Measurements from ENCODE around the gene STAC2.

Gene STAC2

DNA sequence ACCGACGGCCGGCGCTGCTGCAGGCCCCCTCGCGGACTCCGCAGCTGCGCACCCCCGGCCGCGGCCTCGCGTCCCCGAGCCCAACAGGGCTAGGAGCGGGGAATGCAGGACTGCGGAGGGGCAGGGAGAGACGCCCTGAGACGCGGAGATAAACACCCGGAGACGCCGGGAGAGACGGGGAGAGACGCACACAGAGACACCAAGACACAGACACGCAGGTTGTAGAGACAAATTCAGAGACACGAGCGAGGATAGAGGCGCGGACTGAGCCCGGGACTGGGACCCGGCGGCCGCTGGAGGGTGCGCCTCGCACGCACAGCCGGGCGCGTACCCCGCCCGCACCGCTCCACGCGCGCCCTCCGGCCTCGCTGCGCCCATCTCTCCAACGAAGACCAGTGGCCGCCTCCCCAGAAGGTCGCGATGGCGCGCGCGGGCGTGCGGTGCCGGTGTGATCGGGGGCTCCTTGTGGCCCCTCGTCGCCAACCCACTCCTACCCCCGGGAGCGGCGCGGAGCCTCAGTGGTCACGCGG is 902 bp downstream of the STAC2 start:
- no peak overlapping the region for H3K4me3 ChIP-seq (ENCODE audit: low read length)
- no peak for DNase-seq (ENCODE audit: low read depth)
- TF ChIP-seq CTCF (conservative IDR thresholded peaks at IDR 0.05; ENCODE audit: low read depth, low read length): no peak

DNA sequence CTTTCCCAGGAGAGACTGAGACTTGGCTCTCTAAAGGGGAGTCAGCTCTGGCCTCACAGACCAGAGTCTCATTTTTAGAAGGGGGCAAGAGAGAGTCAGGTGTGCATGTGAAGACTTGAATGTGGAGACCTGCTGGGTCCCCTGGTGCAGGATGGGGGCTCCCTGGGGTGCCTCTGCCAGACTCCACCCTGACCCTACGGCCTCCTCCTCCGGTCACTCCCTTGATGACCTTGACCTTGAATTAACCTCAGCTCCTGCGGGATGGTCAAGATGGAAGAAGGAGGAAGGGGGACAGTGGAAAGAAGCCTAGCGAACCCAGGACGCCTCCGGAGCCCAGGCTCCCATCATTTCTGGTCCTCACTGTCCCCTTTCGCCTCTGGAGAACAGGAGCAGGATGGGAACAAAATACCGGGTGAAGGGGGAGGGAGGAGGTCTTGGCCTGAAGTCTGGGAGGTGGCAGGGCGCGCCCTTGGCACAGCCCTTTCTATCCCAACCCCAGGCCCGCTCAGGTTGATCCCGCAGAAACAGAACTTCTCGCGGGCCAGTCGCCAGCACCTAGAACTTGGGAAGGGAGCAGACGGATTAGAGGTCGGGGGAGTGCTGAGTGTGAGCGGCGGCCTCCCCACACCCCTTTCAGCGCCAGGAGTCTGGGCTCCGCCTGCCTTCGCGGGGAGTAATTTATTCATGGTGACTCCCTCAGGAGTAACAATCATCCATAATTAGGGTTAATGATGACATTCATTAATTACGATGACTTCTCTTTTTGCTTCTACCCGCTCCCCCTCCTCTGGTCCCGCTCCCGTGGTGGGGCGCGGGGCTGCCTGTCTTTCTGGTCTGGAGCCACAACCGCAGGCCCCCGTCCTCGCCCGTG is 1.6 kb downstream of the STAC2 start:
- no peak overlapping the region for H3K4me3 ChIP-seq (ENCODE audit: low read length)
- TF ChIP-seq CTCF (conservative IDR thresholded peaks at IDR 0.05; ENCODE audit: low read depth, low read length): no peak
- DNase-seq (ENCODE audit: low read depth): no peak

- TF ChIP-seq CTCF (conservative IDR thresholded peaks at IDR 0.05; ENCODE audit: low read depth, low read length): no peak
- no peak overlapping the region for H3K4me3 ChIP-seq (ENCODE audit: low read length)
- DNase-seq (ENCODE audit: low read depth): no peak
Observed at GRCh38 chr17:39222866-39223834, 2.6 kb downstream of the STAC2 start.

GRCh38 chr17:39222151-39222550 is 3.6 kb downstream of the STAC2 start:
- no peak for DNase-seq (ENCODE audit: low read depth)
- H3K4me3 ChIP-seq (ENCODE audit: low read length): no peak overlapping the region
- no peak for TF ChIP-seq CTCF (conservative IDR thresholded peaks at IDR 0.05; ENCODE audit: low read depth, low read length)

DNA sequence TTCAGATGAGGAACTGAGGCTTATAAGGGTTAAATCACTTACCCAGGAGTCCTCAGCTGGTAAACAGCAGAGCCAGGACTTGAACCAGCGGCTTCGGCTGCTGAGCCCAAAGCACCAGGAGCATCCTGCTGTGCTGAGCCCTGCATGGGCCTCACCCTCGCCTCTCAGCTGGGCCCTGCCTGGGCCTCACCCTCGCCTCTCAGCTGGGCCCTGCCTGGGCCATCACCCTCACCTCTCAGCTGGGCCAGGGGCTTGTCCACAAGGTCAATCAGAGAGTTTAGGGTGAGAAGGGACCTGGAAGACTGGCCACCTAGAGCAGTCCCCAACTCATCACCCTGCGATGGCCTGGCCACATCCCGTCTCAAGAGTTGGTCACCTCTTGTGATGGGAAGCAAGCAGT is 4.2 kb downstream of the STAC2 start:
- TF ChIP-seq CTCF (conservative IDR thresholded peaks at IDR 0.05; ENCODE audit: low read depth, low read length): no peak
- no peak for DNase-seq (ENCODE audit: low read depth)
- H3K4me3 ChIP-seq (ENCODE audit: low read length): no peak overlapping the region

DNA sequence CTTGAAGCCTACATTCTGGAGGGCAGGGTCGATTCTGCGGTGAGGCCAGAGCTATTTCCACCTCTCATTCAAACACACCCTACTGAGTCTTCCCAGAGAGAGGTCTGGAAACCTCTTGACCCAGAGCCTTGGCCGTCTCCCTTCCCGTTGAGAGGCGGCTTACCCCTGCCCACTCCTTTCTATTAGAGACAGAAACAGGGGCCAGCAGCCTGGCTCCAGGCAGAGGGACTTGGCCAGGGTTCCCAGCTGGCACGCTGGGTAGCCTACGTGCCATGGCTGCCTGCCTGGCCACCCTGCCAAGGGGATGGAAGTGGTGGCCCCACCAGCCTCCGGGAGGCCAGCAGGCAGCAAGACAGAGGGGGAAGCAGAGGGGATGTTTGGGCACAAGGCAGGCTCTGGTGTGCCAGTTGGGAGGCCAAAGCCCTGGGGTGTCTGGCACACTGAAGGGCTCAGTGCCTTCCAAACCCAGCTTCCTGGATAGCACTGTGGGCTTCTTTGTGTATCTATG is 6.0 kb downstream of the STAC2 start:
- no peak for TF ChIP-seq CTCF (conservative IDR thresholded peaks at IDR 0.05; ENCODE audit: low read depth, low read length)
- no peak overlapping the region for H3K4me3 ChIP-seq (ENCODE audit: low read length)
- no peak for DNase-seq (ENCODE audit: low read depth)
